ENCODE results near the gene COL4A6. TPM values are rescaled to one million over a fixed set of nuclear protein-coding genes. Genes with fewer than 3 reads are reported as not detected.
A peak's percentile ranks its signal among the peaks of the same experiment; 100 is the strongest.

The COL4A6 gene
- total and polyA plus RNA-seq, 4 donors, result under 0.01 to 0.09 (median 0.07) TPM; not detected in 1

DNA sequence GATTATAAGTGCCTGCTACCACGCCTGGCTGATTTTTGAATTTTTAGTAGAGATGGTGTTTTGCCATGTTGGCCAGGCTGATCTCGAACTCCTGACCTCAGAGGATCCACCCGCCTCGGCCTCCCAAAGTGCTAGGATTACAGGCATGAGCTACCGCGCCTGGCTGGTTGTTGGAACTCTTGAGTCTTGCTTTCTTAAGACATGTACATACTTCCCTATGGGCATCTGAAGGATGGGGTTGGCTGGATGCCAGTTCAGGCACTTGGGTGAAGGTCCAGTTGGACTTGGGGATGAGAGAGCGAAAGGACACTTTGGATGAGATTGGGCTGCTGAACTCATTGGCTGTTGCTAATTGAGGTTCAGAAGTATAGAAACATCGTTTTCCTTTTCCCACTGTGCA lies 306.2 kb downstream of the COL4A6 start:
- H3K9ac ChIP-seq (ENCODE audit: low read depth in 1 of 2, low read length in 2 of 2), result no peak overlapping the region
- no peaks in the 10 kb centered on the region for H3K27me3 ChIP-seq (ENCODE audit: control insufficient read depth in 4 of 4, insufficient read depth in 4 of 4, low read length in 3 of 4)
- no peaks in the 10 kb centered on the region for H3K9me3 ChIP-seq (ENCODE audit: control insufficient read depth in 4 of 4, low read length in 3 of 4)
- H3K27ac ChIP-seq (ENCODE audit: low read depth in 1 of 2, low read length in 2 of 2), result no peak overlapping the region
- no peak for TF ChIP-seq NR2F2 (IDR thresholded peaks at IDR 0.05)
- no peak for TF ChIP-seq GABPA (IDR thresholded peaks at IDR 0.05 in 1 of 2, conservative IDR thresholded peaks at IDR 0.05 in 1 of 2)
- TF ChIP-seq HNF4G (IDR thresholded peaks at IDR 0.05), result no peak
- no peaks in the 10 kb centered on the region for H3K4me1 ChIP-seq (ENCODE audit: control insufficient read depth in 4 of 4, insufficient read depth in 4 of 4, low read length in 3 of 4)
- DNase-seq (ENCODE audit: low spot score), result no peak
- no peak overlapping the region for H3K4me3 ChIP-seq (ENCODE audit: low read depth in 1 of 3, low read length in 3 of 3)
- peaks cover 0 to 9% (median 3%) of the 10 kb centered on the region in 4 donors for H3K36me3 ChIP-seq (ENCODE audit: control insufficient read depth in 4 of 4, insufficient read depth in 3 of 4, low read depth in 1 of 4, low read length in 3 of 4)
- whole genome bisulfite sequencing, result 94% methylated on average over 8 of the region's 8 CpGs

DNA sequence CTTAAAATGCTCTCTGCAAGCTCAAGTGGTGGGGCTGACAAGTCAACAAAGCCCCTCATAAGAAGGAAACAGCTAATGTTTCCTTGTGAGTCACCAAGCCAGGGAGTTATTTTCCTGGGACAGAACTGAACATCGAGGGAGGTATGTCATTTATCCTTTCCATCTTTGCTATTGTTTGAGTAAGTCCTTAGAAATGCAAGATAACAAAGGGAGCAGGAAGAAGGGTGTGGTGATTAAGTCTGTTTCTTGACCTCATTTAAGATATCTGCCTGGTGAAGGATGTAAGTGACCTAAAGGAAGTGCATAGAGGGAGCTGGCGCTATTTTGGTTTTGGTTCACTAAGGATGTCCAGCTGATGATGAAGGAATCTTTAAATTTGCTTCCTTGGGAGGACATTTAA lies 306.8 kb downstream of the COL4A6 start:
- Histone ChIP-seq H3K4me1 (ENCODE audit: control insufficient read depth in 4 of 4, insufficient read depth in 4 of 4, low read length in 3 of 4) (no peaks in the 10 kb centered on the region), H3K36me3 (ENCODE audit: control insufficient read depth in 4 of 4, insufficient read depth in 3 of 4, low read depth in 1 of 4, low read length in 3 of 4) (peaks cover 0 to 11% (median 3%) of the 10 kb centered on the region in 4 donors), H3K27me3 (ENCODE audit: control insufficient read depth in 4 of 4, insufficient read depth in 4 of 4, low read length in 3 of 4) (no peaks in the 10 kb centered on the region), H3K9me3 (ENCODE audit: control insufficient read depth in 4 of 4, low read length in 3 of 4) (no peaks in the 10 kb centered on the region), H3K4me3 (ENCODE audit: low read depth in 1 of 3, low read length in 3 of 3) (no peak overlapping the region), H3K9ac (ENCODE audit: low read depth in 1 of 2, low read length in 2 of 2) (no peak overlapping the region), H3K27ac (ENCODE audit: low read depth in 1 of 2, low read length in 2 of 2) (no peak overlapping the region)
- 68% methylated on average over 2 of the region's 2 CpGs for WGBS
- DNase-seq (ENCODE audit: low spot score), result no peak
- TF ChIP-seq, protein P1, sequence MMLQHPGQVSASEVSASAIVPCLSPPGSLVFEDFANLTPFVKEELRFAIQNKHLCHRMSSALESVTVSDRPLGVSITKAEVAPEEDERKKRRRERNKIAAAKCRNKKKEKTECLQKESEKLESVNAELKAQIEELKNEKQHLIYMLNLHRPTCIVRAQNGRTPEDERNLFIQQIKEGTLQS (IDR thresholded peaks at IDR 0.05), result no peak
- TF ChIP-seq NR2F2 (IDR thresholded peaks at IDR 0.05), result peak; percentile 87

DNA sequence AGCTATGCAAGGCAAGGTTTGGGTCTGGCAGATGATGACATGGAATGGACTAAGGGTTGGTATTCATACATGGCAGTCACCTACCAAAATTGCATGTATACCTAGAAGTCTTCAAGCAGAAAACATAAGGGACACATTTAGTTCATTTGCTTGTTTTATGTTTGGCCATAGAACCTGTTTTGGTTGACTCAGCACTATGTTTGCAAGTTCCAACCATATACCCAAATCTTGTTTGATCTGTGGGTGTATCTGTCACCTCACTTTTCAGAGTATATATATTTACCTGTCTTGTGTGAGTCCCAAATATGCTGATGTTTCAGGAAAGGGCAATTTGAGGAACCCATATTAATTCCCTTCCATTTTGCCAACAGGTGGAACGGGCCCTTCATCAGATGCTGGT lies 307.3 kb downstream of the COL4A6 start:
- 90% methylated on average over 1 of the region's 1 CpG for WGBS
- Histone ChIP-seq H3K4me3 (ENCODE audit: low read depth in 1 of 3, low read length in 3 of 3) (no peak overlapping the region), H3K27me3 (ENCODE audit: control insufficient read depth in 4 of 4, insufficient read depth in 4 of 4, low read length in 3 of 4) (no peaks in the 10 kb centered on the region), H3K9me3 (ENCODE audit: control insufficient read depth in 4 of 4, low read length in 3 of 4) (no peaks in the 10 kb centered on the region), H3K4me1 (ENCODE audit: control insufficient read depth in 4 of 4, insufficient read depth in 4 of 4, low read length in 3 of 4) (no peaks in the 10 kb centered on the region), H3K9ac (ENCODE audit: low read depth in 1 of 2, low read length in 2 of 2) (no peak overlapping the region), H3K27ac (ENCODE audit: low read depth in 1 of 2, low read length in 2 of 2) (no peak overlapping the region), H3K36me3 (ENCODE audit: control insufficient read depth in 4 of 4, insufficient read depth in 3 of 4, low read depth in 1 of 4, low read length in 3 of 4) (peaks cover 0 to 11% (median 3%) of the 10 kb centered on the region in 4 donors)
- TF ChIP-seq, protein P2, sequence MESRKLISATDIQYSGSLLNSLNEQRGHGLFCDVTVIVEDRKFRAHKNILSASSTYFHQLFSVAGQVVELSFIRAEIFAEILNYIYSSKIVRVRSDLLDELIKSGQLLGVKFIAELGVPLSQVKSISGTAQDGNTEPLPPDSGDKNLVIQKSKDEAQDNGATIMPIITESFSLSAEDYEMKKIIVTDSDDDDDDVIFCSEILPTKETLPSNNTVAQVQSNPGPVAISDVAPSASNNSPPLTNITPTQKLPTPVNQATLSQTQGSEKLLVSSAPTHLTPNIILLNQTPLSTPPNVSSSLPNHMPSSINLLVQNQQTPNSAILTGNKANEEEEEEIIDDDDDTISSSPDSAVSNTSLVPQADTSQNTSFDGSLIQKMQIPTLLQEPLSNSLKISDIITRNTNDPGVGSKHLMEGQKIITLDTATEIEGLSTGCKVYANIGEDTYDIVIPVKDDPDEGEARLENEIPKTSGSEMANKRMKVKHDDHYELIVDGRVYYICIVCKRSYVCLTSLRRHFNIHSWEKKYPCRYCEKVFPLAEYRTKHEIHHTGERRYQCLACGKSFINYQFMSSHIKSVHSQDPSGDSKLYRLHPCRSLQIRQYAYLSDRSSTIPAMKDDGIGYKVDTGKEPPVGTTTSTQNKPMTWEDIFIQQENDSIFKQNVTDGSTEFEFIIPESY (IDR thresholded peaks at IDR 0.05), result no peak
- TF ChIP-seq, protein P3, sequence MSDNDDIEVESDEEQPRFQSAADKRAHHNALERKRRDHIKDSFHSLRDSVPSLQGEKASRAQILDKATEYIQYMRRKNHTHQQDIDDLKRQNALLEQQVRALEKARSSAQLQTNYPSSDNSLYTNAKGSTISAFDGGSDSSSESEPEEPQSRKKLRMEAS (IDR thresholded peaks at IDR 0.05), result no peak
- TF ChIP-seq GABPA (IDR thresholded peaks at IDR 0.05 in 1 of 2, conservative IDR thresholded peaks at IDR 0.05 in 1 of 2), result no peak
- TF ChIP-seq TAF1 (conservative IDR thresholded peaks at IDR 0.05), result no peak
- TF ChIP-seq HNF4A (conservative IDR thresholded peaks at IDR 0.05), result no peak
- TF ChIP-seq RXRA (IDR thresholded peaks at IDR 0.05), result no peak
- TF ChIP-seq, protein P4, sequence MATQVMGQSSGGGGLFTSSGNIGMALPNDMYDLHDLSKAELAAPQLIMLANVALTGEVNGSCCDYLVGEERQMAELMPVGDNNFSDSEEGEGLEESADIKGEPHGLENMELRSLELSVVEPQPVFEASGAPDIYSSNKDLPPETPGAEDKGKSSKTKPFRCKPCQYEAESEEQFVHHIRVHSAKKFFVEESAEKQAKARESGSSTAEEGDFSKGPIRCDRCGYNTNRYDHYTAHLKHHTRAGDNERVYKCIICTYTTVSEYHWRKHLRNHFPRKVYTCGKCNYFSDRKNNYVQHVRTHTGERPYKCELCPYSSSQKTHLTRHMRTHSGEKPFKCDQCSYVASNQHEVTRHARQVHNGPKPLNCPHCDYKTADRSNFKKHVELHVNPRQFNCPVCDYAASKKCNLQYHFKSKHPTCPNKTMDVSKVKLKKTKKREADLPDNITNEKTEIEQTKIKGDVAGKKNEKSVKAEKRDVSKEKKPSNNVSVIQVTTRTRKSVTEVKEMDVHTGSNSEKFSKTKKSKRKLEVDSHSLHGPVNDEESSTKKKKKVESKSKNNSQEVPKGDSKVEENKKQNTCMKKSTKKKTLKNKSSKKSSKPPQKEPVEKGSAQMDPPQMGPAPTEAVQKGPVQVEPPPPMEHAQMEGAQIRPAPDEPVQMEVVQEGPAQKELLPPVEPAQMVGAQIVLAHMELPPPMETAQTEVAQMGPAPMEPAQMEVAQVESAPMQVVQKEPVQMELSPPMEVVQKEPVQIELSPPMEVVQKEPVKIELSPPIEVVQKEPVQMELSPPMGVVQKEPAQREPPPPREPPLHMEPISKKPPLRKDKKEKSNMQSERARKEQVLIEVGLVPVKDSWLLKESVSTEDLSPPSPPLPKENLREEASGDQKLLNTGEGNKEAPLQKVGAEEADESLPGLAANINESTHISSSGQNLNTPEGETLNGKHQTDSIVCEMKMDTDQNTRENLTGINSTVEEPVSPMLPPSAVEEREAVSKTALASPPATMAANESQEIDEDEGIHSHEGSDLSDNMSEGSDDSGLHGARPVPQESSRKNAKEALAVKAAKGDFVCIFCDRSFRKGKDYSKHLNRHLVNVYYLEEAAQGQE (IDR thresholded peaks at IDR 0.05), result no peak
- no peak for TF ChIP-seq YY1 (IDR thresholded peaks at IDR 0.05)
- no peak for TF ChIP-seq HNF4G (IDR thresholded peaks at IDR 0.05)
- no peak for TF ChIP-seq FOXA1 (IDR thresholded peaks at IDR 0.05)
- TF ChIP-seq FOXA2 (IDR thresholded peaks at IDR 0.05), result no peak
- TF ChIP-seq RAD21 (IDR thresholded peaks at IDR 0.05), result no peak
- TF ChIP-seq, protein P1 (IDR thresholded peaks at IDR 0.05), result no peak
- no peak for DNase-seq (ENCODE audit: low spot score)
